ENCODE data around the gene AGO1.

DNA sequence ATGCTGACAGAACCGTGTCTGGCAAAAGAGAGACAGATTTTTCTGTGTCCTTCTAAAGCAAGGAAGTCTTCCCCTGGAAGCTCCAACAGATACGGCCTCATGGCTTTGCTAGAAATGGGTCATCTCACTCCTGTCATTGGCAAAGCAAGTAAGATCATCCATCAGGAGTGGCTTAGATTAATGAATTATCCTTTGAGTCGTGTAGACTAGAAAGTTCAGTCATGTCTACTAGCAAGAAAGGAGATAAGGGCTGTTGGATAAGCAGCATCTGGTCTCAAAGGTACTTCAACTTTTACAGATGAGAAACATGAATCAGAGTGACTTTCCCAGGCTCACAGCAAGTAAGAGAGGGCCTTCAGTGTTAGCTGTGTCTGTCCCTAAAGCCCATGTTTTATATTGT, 44.5 kb downstream of the AGO1 start:
- TF ChIP-seq, protein P1, sequence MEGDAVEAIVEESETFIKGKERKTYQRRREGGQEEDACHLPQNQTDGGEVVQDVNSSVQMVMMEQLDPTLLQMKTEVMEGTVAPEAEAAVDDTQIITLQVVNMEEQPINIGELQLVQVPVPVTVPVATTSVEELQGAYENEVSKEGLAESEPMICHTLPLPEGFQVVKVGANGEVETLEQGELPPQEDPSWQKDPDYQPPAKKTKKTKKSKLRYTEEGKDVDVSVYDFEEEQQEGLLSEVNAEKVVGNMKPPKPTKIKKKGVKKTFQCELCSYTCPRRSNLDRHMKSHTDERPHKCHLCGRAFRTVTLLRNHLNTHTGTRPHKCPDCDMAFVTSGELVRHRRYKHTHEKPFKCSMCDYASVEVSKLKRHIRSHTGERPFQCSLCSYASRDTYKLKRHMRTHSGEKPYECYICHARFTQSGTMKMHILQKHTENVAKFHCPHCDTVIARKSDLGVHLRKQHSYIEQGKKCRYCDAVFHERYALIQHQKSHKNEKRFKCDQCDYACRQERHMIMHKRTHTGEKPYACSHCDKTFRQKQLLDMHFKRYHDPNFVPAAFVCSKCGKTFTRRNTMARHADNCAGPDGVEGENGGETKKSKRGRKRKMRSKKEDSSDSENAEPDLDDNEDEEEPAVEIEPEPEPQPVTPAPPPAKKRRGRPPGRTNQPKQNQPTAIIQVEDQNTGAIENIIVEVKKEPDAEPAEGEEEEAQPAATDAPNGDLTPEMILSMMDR (IDR thresholded peaks at IDR 0.05) = no peak
- no peak for TF ChIP-seq POLR2A (IDR thresholded peaks at IDR 0.05)

Data from upper lobe of left lung (tissue), 4 donors.